Loucy (cell line): ENCODE data around the gene AFF3.

Experiments
- EZH2phosphoT487 ChIP-seq: fragments of 200-600 bp; IDR thresholded peaks from 2 replicates; pipeline ENCODE4 v1.6.1; 2018; ENCODE audit warnings: antibody characterized with exemption, mild to moderate bottlenecking, moderate library complexity, borderline replicate concordance
- TF ChIP-seq, protein P1 (sequence below): fragments of 200-600 bp; sonication (generic); conservative IDR thresholded peaks from 2 replicates; pipeline ENCODE4 v1.5.1; 2014; ENCODE audit warnings: mild to moderate bottlenecking, antibody characterized with exemption, low read length

DNA sequence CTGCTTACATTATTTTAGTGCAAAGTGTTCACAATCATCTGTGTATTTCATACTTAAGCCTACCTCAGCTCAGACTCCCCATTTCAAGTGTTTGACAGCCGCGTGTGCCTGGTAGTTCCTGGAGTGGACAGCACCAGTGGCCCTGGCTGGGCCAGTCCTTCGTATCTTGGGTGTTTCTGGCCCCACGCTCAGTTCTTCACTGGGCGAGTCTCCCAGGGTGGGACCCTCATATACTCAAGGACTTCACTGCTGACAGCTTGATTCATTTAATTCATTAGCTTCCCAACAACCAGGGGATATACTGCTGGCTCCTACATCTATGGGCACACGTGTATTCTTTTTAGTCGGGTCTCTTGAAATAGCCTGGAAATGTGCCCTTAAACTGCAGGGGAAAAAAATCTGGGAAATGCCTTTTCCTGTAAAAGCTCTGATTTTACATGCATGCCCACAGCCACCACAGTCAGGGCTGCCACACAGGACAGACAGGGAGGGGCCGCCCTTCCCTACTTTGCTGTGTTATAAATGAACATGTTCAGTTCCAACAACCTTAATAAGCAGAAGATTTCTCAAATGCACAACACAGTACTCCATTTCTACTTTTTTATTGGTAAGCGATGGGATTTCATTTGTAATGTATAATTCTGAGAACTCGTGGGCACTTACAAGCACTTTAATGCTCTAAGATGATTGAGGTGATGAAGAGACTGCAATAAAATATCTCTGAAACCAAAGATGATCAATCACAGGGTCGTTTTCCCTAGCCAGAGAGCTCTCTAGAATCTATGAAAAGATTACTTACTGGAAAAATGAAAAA, 447.1 kb downstream of the AFF3 start:
- TF ChIP-seq, protein P1, sequence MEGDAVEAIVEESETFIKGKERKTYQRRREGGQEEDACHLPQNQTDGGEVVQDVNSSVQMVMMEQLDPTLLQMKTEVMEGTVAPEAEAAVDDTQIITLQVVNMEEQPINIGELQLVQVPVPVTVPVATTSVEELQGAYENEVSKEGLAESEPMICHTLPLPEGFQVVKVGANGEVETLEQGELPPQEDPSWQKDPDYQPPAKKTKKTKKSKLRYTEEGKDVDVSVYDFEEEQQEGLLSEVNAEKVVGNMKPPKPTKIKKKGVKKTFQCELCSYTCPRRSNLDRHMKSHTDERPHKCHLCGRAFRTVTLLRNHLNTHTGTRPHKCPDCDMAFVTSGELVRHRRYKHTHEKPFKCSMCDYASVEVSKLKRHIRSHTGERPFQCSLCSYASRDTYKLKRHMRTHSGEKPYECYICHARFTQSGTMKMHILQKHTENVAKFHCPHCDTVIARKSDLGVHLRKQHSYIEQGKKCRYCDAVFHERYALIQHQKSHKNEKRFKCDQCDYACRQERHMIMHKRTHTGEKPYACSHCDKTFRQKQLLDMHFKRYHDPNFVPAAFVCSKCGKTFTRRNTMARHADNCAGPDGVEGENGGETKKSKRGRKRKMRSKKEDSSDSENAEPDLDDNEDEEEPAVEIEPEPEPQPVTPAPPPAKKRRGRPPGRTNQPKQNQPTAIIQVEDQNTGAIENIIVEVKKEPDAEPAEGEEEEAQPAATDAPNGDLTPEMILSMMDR: no peak
- TF ChIP-seq EZH2phosphoT487: no peak
